ENCODE results near the gene MS4A14.
A peak's percentile ranks its signal among the peaks of the same experiment; 100 is the strongest.
"Not testable (repeated sequence)": the region's sequence is repeated elsewhere in the genome, so short reads cannot be mapped to it uniquely, and the experiment has no call there.

MS4A14 gene

DNA sequence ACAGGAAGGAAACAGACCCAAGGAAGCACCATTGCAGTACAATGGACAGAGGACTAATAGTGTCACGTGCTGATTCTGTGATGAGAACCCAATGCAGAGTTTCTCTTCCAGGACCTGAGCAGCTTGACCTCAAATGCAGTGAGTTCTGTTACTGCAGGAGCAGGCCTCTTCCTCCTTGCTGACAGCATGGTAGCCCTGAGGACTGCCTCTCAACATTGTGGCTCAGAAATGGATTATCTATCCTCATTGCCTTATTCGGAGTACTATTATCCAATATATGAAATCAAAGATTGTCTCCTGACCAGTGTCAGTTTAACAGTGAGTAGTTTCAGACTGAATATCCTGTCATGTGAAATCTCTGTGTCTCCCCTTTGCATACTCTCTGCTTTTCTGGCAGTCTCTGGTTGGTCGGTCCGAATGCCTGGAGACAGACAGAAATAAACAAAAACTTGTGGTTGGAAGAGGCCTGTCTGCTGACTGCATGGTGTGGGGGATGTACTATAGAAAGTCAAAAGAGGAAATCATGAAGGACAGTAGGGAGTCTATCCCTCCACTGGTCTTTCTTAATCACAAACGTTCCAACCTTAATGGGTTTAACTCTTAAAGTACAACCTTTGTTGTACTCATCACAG is 6.9 kb upstream of the MS4A14 start:
- DNase-seq: peak; percentile 63 to 87

DNA sequence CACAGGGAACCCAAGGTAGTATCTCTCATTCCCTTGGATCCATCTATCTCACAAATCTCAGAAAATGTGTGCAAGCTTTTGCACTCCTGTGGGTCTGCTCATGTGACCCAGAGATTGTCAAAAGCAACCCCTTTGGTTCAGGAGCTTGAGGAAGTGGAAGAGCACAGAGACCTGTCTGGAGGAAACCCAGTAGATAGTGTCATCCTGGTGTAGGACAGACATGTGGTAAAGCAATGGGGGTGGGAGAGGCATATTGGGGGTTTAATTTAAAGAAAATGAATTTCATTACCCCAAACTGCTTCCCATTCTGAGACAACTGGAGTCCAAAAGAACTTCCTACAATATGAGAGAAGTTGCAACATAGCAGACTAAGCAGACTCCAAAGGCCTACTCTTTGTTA is 5.8 kb upstream of the MS4A14 start:
- DNase-seq: peak in 1 of 2 donors; percentile 31

DNA sequence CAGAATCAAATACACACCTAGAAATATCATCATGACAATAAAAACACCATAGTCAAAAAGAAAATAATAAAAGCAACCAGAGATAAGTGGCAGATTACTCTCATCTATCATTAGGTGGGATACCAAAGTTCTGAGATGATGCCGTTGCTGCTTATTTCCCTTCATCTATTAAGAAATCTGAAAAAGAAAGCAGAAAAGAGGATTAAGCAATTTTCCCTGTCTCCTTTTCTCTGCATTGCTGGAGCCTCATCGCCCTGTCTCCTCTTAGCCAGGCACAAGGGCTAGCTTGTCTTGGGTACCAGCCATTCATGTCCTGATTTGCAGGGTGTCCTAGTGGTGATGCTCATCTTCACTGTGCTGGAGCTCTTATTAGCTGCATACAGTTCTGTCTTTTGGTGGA is 3.9 kb upstream of the MS4A14 start:
- peak; percentile 42 to 43 for DNase-seq

DNA sequence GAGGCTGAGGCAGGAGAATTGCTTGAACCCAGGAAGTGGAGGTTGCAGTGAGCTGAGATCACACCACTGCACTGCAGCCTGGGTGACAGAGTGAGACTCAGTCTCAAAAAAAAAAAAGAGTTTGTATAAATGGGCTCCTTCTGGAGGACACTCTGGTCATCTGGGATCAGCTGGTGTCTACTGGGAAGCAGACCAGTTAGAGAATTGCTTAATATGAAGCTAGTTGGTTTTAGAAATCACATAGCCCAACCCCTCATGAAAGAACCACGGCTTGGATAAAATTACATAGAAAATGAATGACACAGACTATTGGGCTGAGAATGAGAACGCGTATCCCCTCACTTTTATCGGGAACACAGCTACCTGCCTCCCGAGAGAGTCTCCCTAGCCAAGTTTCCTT is 3.2 kb upstream of the MS4A14 start:
- DNase-seq: no peak

DNA sequence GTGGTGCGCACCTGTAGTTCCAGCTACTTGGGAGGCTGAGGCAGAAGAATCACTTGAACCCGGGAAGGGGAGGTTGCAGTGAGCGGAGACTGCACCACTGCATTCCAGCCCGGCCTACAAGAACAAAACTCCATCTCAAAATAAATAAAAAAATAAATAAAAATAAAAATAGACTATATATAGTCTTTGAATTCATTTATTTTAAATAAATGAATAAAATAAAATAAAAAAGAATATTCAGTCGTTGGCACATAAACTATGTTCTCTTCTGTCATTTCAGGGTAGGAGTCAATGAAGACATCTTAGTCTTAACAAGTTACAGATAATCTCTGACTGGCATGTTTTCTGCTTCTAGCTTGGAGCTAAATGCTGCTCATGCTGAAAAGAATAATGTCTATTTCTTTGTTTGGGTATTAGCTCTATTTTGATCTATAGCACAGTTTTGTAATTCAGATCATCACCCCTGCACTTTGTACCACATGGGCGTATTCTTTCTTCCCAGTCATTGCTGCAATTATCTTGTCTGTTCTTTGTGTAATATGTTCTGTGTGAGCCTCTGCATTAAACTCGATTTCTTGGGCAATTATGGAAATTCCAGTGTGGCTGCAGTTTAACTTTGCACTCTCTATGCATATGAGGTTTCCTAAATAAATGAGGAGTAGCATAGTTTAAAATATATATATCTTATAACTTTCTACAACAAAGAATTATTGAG is 1.4 kb upstream of the MS4A14 start:
- DNase-seq: peak; percentile 96 to 99

DNA sequence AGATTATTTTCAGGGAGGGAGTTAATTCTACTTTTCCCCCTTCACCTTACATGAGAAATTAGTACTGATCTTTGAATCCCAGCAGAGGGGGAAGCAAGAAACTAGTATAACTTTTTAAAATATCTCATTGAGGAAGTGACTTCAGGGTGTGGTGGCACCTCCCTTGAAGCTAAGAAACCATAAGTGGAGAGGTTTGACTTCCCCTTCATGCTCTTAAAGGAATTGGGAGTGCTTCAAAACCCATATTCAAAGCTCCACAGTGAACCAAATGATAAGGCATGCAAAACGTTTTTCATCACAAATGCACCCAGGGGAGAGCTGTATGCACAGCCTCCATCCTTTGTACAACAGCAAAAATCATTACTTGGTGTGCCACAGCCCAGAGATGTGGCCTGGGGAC is 540 bp downstream of the MS4A14 start:
- peak; percentile 73 to 74 for DNase-seq

DNA sequence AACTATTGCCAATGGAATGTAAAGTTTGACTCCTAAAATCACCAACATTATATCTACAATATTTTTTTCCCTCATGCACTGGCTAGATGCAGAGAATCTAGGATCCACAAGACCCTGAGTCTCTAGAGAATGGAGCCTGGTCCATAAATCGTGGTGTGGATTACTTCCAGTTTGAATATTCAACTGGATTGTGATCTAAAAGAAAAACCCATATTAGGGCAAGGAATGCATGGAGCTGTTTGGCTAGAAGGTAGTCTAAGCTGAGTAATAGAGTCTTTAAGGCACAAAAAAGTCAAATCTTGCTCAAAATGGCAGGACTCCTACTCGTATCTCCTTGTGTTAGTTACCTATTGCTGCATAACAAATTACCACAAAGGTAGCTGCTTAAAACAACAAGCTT is 23.8 kb downstream of the MS4A14 start:
- DNase-seq: no peak

DNA sequence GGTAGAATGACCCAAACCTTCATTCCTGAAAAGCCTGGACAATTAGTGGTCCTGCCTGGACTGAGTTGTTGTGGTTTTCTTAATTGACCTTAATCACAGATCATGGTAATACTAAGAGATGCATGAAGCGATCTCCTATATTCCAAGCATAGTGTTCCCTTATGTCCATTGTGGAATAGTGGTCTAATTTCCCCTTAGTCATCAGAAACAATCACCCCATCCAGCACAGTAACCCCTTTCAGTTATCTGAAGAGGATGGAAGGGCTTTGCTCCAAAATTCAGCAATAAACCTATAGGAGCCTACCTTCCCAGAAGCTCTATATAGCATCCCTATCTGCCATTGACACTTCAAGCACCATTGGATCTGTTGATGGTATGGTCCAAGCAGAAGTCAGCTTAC is 26.4 kb downstream of the MS4A14 start:
- DNase-seq: no peak

DNA sequence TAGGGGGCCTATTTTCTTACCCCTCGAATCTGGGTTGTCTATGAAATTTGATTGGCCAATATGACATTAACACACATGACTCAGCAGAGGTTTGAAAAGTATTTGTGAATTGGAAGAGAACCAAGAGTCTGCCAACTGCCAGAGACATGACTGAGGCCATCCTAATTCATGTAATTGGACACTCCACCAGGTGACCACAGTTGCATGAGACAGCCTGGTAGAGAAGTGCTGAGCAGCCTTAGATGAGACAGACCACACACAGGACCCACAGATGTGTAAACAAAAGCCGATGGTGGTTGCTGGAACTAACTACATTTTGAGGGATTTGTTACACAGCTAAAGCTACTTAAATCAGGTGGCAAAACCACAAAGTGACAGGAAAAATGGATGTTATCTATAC is 32.3 kb downstream of the MS4A14 start:
- DNase-seq: no peak

DNA sequence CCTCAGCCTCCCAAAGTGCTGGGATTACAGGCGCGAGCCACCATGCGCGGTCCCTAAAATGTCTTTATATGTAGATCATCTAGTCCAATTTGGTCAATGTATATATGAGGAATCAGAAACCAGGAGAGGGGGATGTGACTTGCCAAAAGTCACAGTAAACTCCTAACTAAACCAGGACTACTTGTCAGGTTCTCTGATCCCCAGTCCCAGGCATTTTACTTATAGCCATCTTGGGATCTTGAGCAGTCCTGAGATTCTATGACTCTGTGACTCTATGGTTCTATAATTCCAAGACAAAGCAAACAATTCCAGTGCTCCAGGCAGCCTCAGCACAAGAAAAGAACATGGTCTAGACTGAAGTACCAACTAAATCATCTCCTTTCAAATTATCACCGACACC is 33.0 kb downstream of the MS4A14 start, which contains the start of gene MS4A5:
Gene MS4A5 (plus strand): TSS at position 301 of the 400 bp plus-strand sequence. CDS start 103 bp downstream, outside the sequence.
- DNase-seq: no peak

DNA sequence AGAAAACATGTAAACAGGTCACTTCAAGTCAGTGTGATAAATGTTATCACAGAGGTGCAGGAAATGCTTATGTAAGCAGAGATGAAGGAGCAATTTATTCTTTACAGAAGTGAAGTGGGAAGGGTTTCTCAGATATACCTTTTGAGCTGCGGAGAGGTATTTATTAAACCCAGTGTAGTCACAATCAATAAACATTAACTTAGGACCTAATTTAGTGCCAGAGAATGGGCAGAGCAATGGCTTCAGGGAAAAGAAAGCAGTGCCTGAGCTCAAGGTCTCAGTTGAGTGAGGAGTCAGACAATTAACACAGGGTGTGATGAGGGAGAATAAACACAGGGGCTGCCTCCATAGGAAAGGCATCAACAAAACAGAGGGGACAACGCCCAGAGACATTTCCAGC is 35.0 kb downstream of the MS4A14 start:
- no peak for DNase-seq

DNA sequence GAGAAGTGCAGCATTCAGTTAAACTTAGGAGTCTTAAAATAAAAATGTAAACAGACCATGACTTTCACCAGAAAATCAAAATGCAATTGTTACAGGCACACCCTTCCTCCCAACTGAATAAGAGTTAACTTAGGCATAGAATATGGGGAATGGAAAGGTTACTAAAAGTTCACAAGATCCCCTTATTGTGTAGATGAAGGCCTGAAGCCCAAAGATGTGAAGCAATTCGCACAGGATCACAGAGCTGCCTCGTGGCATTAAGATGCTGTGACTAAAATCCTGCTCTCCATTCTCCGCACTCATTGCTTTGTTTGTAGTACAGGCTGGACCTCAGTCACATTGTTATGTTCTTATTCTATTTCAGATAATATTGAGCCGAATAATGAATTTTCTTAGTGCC is 37.1 kb downstream of the MS4A14 start:
- no peak for DNase-seq

DNA sequence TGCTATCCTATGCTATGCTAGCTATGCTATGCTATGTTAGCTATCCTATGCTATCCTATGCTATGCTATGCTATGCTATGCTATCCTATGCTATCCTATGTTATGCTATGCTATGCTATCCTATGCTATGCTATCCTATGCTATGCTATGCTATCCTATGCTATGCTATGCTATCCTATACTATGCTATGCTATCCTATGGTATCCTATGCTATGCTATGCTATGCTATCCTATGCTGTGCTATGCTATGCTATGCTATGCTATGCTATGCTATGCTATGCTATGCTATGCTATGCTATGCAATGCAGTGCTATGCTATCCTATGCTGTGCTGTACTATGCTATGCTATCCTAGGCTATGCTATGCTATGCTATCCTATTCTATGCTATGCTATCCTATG is 50.8 kb downstream of the MS4A14 start:
- no peak for DNase-seq

DNA sequence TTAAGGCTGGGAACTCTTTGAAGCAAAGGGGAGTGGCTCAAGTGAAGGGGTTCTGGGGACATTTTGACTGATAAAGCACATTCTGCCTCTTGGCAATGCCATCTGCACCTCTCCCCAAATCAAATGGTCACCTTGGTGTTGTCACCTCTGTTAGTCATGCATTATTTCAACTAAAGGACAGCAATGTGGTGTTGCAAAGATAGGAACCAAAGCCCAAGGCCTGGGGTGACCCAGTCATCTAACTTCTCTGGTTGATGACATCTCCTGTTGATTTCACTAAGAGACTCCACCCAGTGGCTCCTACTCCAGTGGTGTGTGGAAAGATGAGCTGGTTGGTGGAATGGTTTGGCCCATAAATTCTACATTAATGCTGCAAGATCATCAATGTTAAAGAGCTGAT is 51.6 kb downstream of the MS4A14 start:
- peak; percentile 31 to 59 for DNase-seq

DNA sequence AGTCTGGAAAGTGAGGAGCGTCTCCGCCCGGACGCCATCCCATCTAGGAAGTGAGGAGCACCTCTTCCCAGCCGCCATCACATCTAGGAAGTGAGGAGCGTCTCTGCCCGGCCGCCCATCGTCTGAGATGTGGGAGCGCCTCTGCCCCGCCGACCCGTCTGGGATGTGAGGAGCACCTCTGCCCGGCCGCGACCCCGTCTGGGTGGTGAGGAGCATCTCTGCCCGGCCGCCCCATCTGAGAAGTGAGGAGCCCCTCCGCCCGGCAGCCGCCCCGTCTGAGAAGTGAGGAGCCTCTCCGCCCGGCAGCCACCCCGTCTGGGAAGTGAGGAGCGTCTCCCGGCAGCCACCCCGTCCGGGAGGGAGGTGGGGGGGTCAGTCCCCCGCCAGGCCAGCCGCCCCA is 54.9 kb downstream of the MS4A14 start:
- not testable (repeated sequence) for DNase-seq

DNA sequence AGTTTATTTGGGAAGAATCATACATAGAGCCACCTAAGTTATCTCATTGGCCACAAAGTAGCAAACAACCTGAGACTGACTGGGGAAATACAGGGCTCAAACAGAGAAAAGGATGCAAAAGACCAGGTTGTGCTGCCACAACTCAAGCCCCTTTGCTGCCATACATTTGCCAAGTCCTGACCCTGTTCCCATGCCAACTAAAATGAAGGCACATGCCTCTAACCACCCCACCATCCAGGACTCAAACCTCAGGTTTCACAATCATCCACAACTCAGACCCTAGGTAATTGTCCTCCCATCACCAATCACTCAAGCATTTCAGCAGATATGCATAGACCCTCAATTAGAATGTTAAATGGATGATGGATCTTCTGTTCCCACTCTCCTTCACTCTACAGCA is 58.0 kb downstream of the MS4A14 start:
- DNase-seq: no peak

DNA sequence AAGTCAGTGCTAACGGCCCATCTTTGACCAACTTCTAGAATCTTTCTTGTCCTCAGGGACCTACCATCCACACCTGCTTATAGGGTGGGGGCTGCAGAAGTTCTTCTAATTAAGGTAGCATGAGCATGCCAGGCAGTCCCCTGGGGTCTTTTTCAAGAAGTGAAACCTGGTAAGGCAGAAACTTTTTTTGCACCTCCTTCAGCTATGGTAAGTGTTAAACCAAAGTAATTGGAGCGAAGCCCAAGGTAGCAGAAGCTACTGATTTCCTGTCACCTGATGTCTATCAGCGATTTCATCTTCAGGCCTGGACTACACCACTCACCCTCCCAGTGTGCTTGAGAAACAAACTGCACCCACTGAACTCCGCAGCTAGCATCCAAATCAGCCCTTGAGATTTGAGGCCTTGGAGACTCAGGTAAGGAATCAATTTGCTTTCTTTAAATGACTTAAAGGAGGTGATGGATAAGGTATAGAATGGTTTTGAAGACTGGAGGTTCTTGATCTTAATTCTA is 59.3 kb downstream of the MS4A14 start, which contains the start of gene MS4A1:
Gene MS4A1 (plus strand): TSS at position 317 of the 512 bp plus-strand sequence. CDS start 6,528 bp downstream, outside the sequence.
- no peak for DNase-seq

DNA sequence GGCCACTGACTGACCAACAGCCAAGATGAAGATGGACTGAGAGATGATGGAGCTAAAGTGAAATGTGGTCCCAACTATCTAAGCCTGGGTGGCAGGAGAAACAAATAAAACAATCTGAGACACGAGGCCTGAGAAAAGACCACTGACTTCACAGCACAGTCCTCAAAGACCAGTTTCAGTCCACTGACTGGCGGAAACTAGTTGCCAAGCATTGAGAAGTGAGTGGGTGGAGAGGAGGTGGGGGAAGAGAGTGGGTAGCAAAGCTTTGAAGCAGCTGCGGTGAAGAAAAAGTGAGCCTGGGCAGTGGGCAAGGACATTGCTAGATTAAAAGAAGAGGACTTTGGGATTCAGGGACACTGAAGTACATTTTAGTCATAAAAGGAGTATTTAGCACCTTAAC is 61.3 kb downstream of the MS4A14 start:
- DNase-seq: no peak

DNA sequence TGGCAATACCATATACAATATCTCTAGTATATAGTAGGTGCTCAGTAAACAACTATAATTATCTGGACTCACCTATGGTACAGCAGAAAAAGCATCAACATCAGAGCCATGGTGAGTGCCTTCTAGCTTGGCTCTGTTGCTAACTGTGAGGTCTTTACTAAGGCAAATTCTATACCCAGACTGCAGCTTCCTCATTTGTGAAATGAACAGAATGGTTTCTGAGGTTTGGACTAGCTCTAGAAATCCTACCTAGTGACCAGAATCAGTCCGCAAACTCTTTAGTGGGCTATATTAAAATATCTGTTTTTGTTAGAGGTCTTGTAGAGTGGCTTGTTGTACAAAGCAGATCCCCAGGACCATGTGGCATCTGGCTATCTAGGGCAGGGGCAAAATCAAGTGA is 63.1 kb downstream of the MS4A14 start:
- DNase-seq: no peak
